CMK (cell line): ENCODE measurements around the gene ADCY5.

Source experiments
- DNase-seq: peaks from one replicate; pipeline ENCODE4 v3.0.0-alpha.2; 2010; ENCODE audit warnings: low read depth

ADCY5 gene

GRCh38 chr3:123369085-123369484 lies 79.8 kb downstream of the ADCY5 start:
- DNase-seq, result no peak

GRCh38 chr3:123367467-123368154 lies 81.3 kb downstream of the ADCY5 start:
- DNase-seq, result no peak

- DNase-seq, result no peak
Measured at GRCh38 chr3:123365450-123366143, 83.3 kb downstream of the ADCY5 start.

DNA sequence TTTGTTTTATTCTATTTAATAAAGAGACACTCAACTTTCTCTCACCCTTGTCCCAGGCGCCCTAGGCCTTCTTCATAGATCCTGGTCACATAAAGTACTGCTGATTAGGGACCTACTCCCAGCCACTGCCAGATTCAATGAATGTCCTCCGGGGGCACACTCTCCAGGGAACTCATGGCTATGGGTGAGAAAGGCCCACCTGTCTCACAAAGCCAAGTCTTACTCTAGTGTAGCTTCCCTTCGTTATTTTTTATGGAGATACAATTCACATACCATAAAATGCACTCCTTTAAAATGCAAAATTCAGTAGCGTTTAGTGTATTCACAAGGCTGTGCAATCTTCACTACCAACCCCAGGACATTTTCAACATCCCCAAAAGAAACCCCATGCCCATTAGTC lies 87.8 kb downstream of the ADCY5 start:
- no peak for DNase-seq

- no peak for DNase-seq
Measured at GRCh38 chr3:123357275-123357674, 91.6 kb downstream of the ADCY5 start.

GRCh38 chr3:123353850-123354233 lies 95.0 kb downstream of the ADCY5 start:
- no peak for DNase-seq

DNA sequence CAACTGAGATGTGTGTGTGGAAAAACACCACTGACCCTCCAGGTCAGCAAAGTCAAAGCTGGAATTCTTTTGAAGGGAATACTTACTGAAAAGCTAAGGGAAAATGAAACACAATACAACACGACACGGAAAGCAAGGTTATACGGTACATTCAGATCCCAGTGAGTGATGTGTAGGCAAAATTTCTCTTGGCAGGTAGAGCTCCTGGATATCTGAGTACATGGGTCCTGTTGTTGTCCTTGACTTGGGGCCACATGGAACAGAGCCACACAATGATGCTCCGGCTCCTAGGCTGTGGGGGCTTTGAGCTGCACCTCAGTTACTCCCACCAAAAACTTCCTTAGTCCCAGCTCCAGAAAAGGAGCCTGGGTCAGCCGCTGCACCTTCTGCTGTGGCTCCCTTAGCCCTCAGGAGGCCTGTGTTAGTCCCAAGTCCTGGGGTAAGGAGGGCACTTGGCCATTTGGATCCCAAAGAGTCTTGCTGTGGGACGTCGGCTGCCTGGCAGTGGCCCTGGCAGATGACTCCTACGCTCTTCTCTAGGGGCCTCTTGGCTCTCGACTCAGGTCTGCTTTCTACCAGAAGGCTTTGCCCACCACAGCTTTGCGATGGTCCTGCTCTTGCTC lies 95.6 kb downstream of the ADCY5 start:
- no peak for DNase-seq

DNA sequence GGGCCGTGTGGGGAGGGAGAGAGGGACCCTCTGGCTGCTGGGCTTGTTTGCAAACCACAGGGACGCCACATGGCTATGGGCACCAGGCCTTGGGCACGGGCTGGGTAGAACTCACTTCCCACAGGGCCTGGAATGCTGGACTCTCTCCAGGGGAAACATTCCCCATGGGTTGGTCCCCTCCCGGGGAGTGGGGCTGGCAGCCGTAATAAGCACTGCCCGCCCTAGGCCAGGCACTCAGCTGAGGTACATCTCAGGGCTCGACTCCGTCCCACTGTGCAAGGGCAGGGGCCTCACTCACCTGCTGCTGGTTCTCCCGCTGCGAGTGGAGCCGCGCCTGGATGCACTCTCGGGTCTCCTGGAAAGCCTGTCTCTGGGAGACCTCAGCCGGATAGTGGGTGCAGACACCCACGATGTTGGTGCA lies 96.7 kb downstream of the ADCY5 start:
- DNase-seq, result no peak

DNA sequence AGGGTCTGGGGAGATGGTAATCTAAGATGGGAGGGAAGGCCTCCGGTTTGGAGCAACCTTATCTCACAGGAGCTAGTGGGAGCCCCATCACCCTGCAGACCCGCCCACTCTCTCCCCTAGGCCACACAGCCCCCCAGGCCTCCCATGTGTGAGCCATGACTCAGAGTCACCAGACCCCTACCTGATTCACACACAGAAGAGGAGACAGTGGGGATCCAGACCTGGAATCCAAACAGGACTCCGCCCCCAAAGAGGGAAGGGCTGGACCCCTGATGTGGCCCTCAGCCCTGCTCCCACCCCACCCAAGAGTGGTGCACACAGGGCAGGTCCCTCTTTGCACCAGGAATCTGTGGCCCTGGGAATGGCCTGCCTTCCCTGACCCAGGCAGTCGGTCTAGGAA lies 97.4 kb downstream of the ADCY5 start:
- no peak for DNase-seq

GRCh38 chr3:123350971-123351370 lies 97.9 kb downstream of the ADCY5 start:
- no peak for DNase-seq

DNA sequence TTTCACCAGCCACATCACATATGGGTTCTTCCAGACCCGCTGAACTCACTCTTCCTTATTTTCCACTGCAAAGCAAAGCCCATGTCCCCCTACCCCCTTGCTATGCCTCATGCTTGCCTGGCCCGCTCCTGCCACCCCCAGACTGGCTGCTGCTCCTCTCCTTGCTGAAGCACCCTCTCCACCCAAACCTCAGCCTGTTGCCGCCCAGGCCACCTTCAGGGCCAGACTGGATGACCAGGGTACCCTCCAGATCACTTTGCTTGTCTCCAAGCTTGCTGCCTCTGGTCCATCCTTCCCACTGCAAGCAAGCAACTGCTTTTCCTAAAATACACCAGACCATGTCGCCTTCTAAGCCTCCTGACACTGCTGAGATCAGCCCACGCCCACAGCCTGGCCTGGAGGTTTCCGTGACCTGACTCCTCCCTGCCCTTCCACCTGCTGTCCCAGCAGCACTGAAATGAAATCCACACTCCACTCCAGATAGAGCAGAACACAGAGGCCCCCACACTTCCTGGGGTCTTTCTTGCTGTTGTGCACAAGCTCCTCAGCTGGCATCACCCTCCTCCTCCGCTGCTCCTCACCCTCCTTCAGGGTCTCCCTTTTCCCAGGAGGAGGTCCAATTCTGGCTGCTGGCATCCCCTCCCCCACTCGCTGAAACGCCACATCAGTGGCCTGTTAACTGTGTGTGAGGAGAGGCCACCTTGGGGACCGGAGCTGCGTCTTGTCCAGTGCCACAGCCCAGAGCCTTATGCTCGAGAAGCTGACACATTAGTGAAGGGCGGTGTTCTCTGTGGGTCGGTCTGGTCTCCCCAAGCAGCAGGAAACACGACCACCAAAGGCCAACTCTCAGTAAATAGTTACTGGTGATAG lies 99.1 kb downstream of the ADCY5 start:
- no peak for DNase-seq

DNA sequence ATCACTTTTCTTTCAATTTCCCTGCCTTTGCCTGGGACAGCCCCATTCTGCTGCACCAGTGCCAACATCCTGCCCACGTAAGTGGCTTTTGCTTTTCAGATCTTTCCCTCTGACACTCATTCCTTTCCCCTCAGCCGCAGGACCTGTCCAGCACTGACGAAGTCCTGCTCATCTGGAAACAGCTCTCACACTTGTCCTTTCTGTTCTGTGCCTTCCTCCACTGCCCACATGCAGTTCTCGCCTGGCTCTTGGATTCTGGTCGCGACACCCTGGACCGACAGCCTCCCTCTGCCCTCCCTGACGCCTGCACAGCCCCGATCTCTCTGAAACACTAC lies 99.7 kb downstream of the ADCY5 start:
- no peak for DNase-seq

DNA sequence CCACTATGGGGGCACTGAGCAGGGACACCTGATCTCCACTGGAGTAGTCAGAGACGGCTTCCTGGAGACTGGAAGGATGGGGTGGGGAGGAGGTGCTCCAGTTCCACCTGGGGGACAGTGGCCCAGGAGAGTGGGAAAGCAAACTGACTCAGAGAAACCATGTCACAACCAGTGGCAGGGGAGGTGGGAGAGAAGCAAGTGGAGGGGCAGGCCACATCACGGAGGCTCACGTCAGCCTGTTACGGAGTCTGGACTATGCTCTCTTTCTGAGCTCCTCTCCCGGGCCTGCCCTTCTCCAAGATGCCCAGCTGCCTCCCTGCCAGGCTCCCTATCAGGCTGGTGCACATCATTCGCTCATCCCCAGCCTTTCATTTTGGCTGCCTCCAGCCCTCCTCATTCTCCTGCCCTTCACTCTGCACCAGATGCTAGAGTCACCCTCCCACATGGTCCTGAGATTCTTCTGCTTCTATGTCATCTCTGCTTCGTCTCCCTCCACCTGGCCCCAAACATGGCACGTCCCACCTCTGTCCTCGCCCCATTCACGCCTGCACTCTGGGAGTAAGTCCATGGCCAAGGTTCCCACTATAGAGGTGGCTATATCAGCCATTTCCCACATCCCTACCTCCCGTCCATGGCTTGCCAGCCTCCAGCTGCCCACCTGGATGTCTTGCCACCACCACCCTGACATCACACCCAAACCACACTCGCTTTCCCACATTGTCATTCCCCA lies 100.3 kb downstream of the ADCY5 start:
- DNase-seq, result no peak

DNA sequence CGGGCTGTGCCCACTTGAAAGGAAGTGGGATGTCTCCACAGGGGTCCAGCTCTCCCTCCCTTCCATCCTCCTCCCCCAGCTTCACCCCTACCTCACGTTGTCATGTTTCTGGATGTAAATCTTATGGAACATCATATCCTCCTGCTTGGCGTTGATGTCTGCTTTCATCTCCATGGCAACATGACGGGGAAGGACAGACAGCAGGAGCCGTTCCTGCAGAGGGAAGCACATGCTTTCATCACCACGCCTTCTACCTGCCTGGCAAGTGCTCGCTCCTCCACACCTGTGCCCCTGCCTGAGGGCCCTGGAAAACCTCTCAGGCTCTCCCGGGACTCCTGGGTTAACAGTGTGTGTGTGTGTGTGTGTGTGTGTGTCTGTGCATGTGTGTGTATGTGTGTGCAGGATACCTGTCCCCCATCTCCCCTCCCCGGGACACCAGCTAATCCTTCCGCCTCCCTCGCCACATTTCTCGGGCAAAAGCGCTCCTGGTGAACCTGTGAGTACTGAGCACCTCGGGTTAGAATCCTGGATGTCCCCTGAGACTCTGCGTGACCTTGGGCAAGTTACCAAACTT lies 101.1 kb downstream of the ADCY5 start:
- DNase-seq, result no peak

- no peak for DNase-seq
Measured at GRCh38 chr3:123347205-123347604, 101.7 kb downstream of the ADCY5 start.

DNA sequence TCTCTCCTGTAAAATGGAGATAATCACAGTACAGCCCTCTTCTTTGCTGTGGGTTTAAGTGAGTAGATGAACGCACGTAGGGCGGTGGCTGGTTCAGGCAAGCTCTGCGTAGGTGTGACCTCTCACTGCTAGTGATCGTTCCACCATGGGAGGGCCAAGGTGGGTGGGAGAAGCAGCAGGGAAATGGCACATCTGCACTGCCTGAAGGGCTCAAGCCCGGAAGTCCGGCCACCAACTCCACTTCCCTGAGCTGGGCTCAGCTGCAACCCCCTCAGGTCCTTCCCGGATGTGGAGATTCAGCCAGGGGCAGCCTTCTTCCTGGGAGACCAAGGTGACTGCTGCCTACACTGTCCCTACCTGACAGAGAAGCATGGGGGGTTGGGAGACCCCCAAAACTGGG lies 102.9 kb downstream of the ADCY5 start:
- DNase-seq, result no peak

- DNase-seq, result no peak
Measured at GRCh38 chr3:123344907-123345594, 103.8 kb downstream of the ADCY5 start.

DNA sequence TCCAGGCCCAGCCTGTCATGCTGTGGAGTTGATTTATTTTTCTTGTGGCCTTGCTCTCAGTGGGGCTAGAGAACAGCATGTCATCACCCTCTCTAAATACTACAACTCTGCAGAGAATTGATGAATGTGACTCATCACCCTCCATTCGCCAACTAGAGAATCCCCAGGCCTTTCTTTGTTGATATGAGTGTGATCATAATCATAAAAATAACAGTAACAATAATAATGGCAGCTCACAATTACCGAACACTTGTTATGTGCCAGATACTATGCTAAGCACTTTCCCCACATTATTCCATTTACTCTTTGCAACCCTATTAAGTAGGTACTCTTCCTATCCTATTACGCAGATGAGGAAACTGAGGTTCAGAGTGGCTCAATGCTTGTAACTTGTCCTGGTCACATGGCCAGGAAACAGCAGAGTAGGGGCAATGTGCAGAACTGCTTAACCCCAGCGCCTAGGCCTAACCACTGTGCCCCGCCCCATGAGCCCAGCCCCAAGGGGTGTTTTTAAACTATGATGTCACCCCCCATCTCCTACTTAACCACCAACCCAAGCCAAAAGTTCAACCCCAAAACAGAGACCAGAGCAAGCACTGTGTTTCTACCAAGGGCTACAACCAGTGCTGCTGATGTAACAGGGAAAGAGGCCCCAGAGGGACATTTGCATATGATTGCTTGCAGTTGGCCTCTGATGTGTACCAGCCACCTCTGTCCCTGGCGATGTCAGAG lies 104.5 kb downstream of the ADCY5 start:
- no peak for DNase-seq

DNA sequence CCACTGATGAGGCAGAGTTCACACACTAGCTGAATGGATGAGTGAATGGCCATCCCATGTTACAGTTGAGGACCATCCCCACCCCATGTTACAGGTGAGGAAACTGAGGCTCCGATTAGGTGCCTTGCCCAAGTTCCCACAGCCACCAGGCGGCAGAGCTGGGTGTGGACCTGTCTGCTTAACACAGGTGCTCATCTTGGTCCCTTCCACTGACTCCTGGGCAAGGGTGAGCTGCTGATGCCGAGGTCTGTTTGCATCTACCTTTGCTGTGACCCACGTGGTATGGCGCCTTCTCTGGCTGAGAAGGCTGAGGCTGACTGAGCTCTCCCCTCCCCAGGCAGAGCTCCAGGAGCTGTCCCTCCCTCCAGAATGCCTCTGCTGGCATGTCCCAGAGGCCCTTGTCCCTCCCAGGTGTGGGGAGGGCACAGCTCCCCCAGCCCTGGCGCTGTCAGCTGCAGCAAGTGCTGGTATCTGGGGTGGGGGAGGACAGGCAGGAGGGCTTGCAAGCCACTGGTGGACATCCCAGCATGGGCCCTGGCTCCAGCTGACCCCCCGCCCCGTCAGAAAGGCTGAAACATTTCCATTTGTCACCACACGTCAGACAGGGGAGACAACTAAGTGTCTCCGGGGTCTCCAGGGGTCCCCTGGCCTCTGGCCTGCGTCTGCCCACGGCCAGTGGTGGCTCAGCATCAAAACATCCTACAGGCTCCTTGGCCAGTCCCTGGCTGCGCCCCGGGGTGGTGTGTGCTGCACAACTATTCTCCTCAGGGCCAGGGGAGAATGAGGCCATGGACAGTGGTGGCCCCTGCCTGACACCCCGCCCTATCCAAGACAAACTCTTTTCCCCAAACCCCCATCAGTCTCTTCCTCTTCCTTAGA lies 105.4 kb downstream of the ADCY5 start:
- DNase-seq, result no peak
